ENCODE measurements around the gene TM9SF4. TPM values are rescaled to one million over a fixed set of nuclear protein-coding genes. Genes with fewer than 3 reads are reported as not detected.

Gene TM9SF4
- total RNA-seq, 2 experiments from 2014 or later, result 43.2 to 66.5 TPM

GRCh38 chr20:32072168-32072750 lies 37.3 kb upstream of the TM9SF4 start:
- Mint-ChIP-seq H3K36me3 (ENCODE audit: low read depth) (no peaks in the 10 kb centered on the region), H3K27me3 (peaks cover 13% of the 10 kb centered on the region), H3K9me3 (ENCODE audit: low read depth) (no peaks in the 10 kb centered on the region), H3K27ac (no peak overlapping the region), H3K4me1 (no peaks in the 10 kb centered on the region), H3K4me3 (no peak overlapping the region)
- DNase-seq (no peak), ATAC-seq (no peak)
- CTCF ChIA-PET, result interaction anchor here (0.7 to 1.4 kb wide), 3 partner anchors 17 to 258 kb away, joined by 3 to 5 read pairs (median 3); no protein-coding TSS in a partner anchor
- intact Hi-C loops (cut with DNase I, micrococcal nuclease), result no loop called here
- POLR2A ChIA-PET, result no interaction called here

- no peak overlapping the region for H3K4me3 Mint-ChIP-seq
- ATAC-seq (no peak), DNase-seq (no peak)
- POLR2A ChIA-PET, result no interaction called here
- no peaks in the 10 kb centered on the region for H3K36me3 Mint-ChIP-seq (ENCODE audit: low read depth)
- no peaks in the 10 kb centered on the region for H3K4me1 Mint-ChIP-seq
- CTCF ChIA-PET, result interaction anchor here (0.5 to 2.3 kb wide), 3 partner anchors 11 to 38 kb away, joined by 3 to 9 read pairs (median 6); no protein-coding TSS in a partner anchor
- no peaks in the 10 kb centered on the region for H3K9me3 Mint-ChIP-seq (ENCODE audit: low read depth)
- peaks cover 11% of the 10 kb centered on the region for H3K27me3 Mint-ChIP-seq
- intact Hi-C loops (cut with DNase I, micrococcal nuclease), result no loop called here
- H3K27ac Mint-ChIP-seq, result no peak overlapping the region
Measured at GRCh38 chr20:32075534-32075933, 34.0 kb upstream of the TM9SF4 start.

DNA sequence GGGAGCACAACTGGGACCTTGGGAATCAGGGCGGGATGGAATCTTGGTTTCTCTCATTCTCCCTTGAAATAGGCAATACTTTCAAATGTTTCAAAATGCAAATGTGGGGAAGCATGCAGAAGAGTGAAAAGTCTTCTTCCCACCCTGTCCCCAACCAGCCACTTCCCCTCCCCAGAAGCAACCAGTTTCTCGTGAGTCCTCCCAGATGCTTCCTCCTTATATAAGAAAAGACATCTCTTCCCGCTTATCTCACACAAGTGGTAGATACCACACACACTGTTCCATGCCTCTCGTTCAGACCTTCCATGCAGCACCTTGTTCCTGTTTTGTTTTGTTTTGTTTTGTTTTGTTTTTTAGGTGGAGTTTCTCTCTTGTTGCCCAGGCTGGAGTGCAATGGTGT lies 32.3 kb upstream of the TM9SF4 start:
- ATAC-seq, result no peak
- H3K4me1 Mint-ChIP-seq, result no peaks in the 10 kb centered on the region

DNA sequence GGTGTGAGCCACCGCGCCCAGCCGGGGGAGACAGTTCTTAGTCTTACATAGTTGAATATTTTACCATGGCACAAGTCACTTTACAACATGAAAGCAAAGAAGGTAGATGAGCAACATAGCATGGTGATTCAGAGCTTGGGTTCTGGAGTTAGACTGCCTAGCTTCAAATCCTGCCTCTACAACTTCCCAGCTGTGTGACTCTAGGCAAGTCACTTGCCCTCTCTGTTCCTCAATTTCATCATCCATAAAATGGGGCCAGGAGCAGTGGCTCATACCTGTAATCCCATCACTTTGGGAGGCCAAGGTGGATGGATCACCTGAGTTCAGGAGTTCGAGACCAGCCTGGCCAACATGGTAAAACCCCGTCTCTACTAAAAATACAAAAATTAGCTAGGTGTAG lies 31.2 kb upstream of the TM9SF4 start:
- no peaks in the 10 kb centered on the region for H3K4me1 Mint-ChIP-seq
- POLR2A ChIA-PET, result no interaction called here
- ATAC-seq (no peak), DNase-seq (no peak)
- intact Hi-C loops (cut with DNase I, micrococcal nuclease), result no loop called here
- no peak overlapping the region for H3K27ac Mint-ChIP-seq
- H3K9me3 Mint-ChIP-seq (ENCODE audit: low read depth), result no peaks in the 10 kb centered on the region
- peaks cover 11% of the 10 kb centered on the region for H3K27me3 Mint-ChIP-seq
- H3K36me3 Mint-ChIP-seq (ENCODE audit: low read depth), result no peaks in the 10 kb centered on the region
- H3K4me3 Mint-ChIP-seq, result no peak overlapping the region
- CTCF ChIA-PET, result interaction anchor here (0.8 kb wide), 1 partner anchor 13 kb away, joined by 3 read pairs; no protein-coding TSS in a partner anchor

More for the DNA sequence above, 32.3 kb upstream of the TM9SF4 start:
- no peaks in the 10 kb centered on the region for H3K9me3 Mint-ChIP-seq (ENCODE audit: low read depth)
- H3K36me3 Mint-ChIP-seq (ENCODE audit: low read depth), result no peaks in the 10 kb centered on the region
- peaks cover 11% of the 10 kb centered on the region for H3K27me3 Mint-ChIP-seq
- no peak overlapping the region for H3K27ac Mint-ChIP-seq
- CTCF ChIA-PET, result no interaction called here
- H3K4me3 Mint-ChIP-seq, result no peak overlapping the region
- no peak for DNase-seq
- POLR2A ChIA-PET, result no interaction called here
- intact Hi-C loops (cut with DNase I, micrococcal nuclease), result no loop called here

GRCh38 chr20:32078791-32079190 lies 30.7 kb upstream of the TM9SF4 start:
- Mint-ChIP-seq H3K27me3 (peaks cover 13% of the 10 kb centered on the region), H3K9me3 (ENCODE audit: low read depth) (no peaks in the 10 kb centered on the region), H3K36me3 (ENCODE audit: low read depth) (no peaks in the 10 kb centered on the region), H3K4me3 (no peak overlapping the region), H3K4me1 (no peaks in the 10 kb centered on the region), H3K27ac (no peak overlapping the region)
- intact Hi-C loops (cut with DNase I, micrococcal nuclease), result no loop called here
- CTCF ChIA-PET, result interaction anchor here (0.8 to 1.4 kb wide), 3 partner anchors 12 to 47 kb away, joined by 3 to 7 read pairs (median 3); no protein-coding TSS in a partner anchor
- ATAC-seq (no peak), DNase-seq (no peak)
- POLR2A ChIA-PET, result no interaction called here

DNA sequence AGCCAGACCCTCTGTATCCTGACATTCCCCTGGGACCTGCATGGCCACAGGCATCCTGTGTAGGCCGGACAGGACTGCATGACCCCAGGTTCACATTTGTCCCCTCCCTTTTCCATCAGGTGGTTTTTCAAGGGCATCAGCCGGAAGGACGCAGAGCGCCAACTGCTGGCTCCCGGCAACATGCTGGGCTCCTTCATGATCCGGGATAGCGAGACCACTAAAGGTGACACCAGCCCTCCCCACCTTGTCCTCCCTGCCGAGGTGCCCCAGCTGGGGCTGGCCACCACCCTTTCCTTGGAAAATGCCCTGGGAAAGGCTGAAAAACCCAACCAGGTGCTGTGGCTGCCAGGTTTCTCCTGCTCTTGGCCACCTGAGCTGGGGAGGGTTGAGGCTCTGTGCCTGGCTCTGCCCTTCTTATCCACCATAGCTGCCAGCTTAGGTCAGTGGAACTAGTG lies 29.8 kb upstream of the TM9SF4 start:
- Mint-ChIP-seq H3K4me1 (no peaks in the 10 kb centered on the region), H3K4me3 (no peak overlapping the region), H3K27me3 (peaks cover 13% of the 10 kb centered on the region), H3K36me3 (ENCODE audit: low read depth) (no peaks in the 10 kb centered on the region), H3K27ac (no peak overlapping the region), H3K9me3 (ENCODE audit: low read depth) (no peaks in the 10 kb centered on the region)
- ChIA-PET CTCF (interaction anchor here (0.6 to 1.4 kb wide), 4 partner anchors 12 to 233 kb away, joined by 3 to 7 read pairs (median 3); no protein-coding TSS in a partner anchor), POLR2A (no interaction called here)
- ATAC-seq, result no peak
- DNase-seq, result no peak
- intact Hi-C loops (cut with DNase I, micrococcal nuclease), result no loop called here

DNA sequence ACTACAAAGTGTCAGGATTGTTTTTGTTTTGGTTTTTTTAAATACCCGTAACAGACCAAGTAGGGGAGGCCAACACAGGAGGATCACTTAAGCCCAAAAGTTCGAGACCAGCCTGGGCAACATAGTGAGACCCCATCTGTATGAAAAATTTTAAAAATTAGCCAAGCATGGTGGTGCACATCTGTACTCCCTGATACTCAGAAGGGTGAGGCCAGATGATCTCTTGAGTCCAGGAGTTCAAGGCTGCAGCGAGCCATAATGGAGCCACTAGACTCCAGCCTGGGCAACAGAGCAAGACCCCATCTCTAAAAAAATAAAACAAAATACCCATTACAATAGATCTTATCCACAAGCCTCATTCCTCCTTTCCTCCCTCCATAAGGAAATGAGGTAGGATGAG lies 28.7 kb upstream of the TM9SF4 start:
- ATAC-seq (no peak), DNase-seq (no peak)
- Mint-ChIP-seq H3K9me3 (ENCODE audit: low read depth) (no peaks in the 10 kb centered on the region), H3K36me3 (ENCODE audit: low read depth) (no peaks in the 10 kb centered on the region), H3K27ac (no peak overlapping the region), H3K4me3 (no peak overlapping the region), H3K4me1 (no peaks in the 10 kb centered on the region), H3K27me3 (peaks cover 13% of the 10 kb centered on the region)
- ChIA-PET CTCF (interaction anchor here (0.6 to 1.1 kb wide), 3 partner anchors 49 to 228 kb away, joined by 3 to 4 read pairs (median 3); no protein-coding TSS in a partner anchor), POLR2A (no interaction called here)
- intact Hi-C loops (cut with DNase I, micrococcal nuclease), result no loop called here

DNA sequence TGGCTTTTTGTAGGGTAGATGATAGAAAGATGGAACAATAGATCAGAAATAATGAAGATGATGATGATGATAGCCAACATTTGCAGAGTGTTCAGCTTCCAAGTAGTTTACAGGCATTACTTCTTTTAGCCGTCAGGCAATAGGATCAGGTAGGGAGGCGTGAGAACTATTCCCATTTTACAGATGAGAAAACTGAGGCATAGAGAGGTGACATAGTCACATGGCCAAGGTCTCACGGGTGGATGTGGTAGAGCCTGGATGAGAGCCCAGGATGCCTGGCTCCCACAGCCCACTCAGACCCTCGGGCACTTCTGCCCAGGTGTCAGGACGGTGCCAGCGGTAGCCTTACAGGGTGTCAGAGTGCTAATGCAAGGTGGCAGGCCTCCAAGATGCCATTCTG lies 26.0 kb upstream of the TM9SF4 start:
- Mint-ChIP-seq H3K36me3 (ENCODE audit: low read depth) (no peaks in the 10 kb centered on the region), H3K27me3 (peaks cover 6% of the 10 kb centered on the region), H3K9me3 (ENCODE audit: low read depth) (no peaks in the 10 kb centered on the region), H3K4me3 (no peak overlapping the region), H3K4me1 (no peaks in the 10 kb centered on the region), H3K27ac (no peak overlapping the region)
- CTCF ChIA-PET, result interaction anchor here (1.0 kb wide), 1 partner anchor 41 kb away, joined by 5 read pairs; no protein-coding TSS in a partner anchor
- no peak for ATAC-seq
- POLR2A ChIA-PET, result no interaction called here
- no peak for DNase-seq
- intact Hi-C loops (cut with DNase I, micrococcal nuclease), result no loop called here

GRCh38 chr20:32087070-32087469 lies 22.4 kb upstream of the TM9SF4 start:
- H3K27ac Mint-ChIP-seq, result no peak overlapping the region
- H3K4me1 Mint-ChIP-seq, result peaks cover 2% of the 10 kb centered on the region
- ATAC-seq (no peak), DNase-seq (no peak)
- intact Hi-C loops (cut with DNase I, micrococcal nuclease), result no loop called here
- no peak overlapping the region for H3K4me3 Mint-ChIP-seq
- ChIA-PET CTCF (interaction anchor here (0.7 kb wide), 1 partner anchor 264 kb away, joined by 3 read pairs; no protein-coding TSS in a partner anchor), POLR2A (no interaction called here)
- no peaks in the 10 kb centered on the region for H3K36me3 Mint-ChIP-seq (ENCODE audit: low read depth)
- H3K27me3 Mint-ChIP-seq, result peaks cover 6% of the 10 kb centered on the region
- H3K9me3 Mint-ChIP-seq (ENCODE audit: low read depth), result no peaks in the 10 kb centered on the region

- DNase-seq (no peak), ATAC-seq (no peak)
- peaks cover 2% of the 10 kb centered on the region for H3K4me1 Mint-ChIP-seq
- no peak overlapping the region for H3K27ac Mint-ChIP-seq
- CTCF ChIA-PET, result interaction anchor here (1.0 to 5.1 kb wide), 5 partner anchors 17 to 360 kb away, joined by 3 to 32 read pairs (median 4); no protein-coding TSS in a partner anchor
- H3K9me3 Mint-ChIP-seq (ENCODE audit: low read depth), result no peaks in the 10 kb centered on the region
- peaks cover 12% of the 10 kb centered on the region for H3K27me3 Mint-ChIP-seq
- H3K36me3 Mint-ChIP-seq (ENCODE audit: low read depth), result no peaks in the 10 kb centered on the region
- intact Hi-C loops (cut with DNase I, micrococcal nuclease), result no loop called here
- no peak overlapping the region for H3K4me3 Mint-ChIP-seq
- POLR2A ChIA-PET, result no interaction called here
Measured at GRCh38 chr20:32088759-32089158, 20.8 kb upstream of the TM9SF4 start.

DNA sequence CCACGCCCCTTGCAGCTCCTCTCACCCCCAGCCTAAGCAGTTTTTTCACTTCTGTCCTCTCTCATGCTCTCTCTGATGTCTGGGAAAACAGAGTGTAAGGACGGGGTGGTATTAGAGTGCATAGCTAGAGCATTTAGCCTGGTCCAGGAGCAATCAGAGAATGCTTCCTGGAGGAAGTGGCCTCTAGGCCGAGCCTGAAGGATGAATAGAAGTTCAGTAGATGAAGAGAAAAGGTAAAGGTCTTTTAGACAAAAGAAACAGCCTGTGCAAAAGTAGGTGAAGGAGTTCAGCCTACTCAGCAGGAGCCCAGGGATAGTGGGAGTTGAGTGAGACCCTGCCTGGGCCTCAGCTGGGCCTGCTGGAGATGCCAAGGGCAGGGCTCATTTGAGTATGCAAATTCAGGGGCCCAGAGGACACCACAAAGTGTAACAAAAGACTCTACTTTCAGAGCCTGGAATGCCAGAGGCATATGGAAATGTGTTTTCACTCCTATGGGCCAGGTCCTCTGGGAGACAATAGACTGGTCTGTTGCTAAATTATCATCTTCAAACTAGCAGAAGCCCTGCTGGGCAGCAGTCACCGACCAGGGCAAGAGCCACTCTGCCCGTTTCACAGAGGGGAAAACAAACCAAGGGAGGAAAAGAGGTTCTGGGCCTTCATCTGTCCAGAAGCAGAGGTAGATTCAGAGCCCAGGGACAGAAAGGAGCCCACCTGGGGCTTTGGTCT lies 19.7 kb upstream of the TM9SF4 start:
- DNase-seq, result no peak
- ChIA-PET POLR2A (no interaction called here), CTCF (interaction anchor here (0.5 to 5.1 kb wide), 13 partner anchors 8 to 266 kb away, joined by 3 to 32 read pairs (median 5); no protein-coding TSS in a partner anchor)
- intact Hi-C loops (cut with DNase I, micrococcal nuclease), result no loop called here
- H3K36me3 Mint-ChIP-seq (ENCODE audit: low read depth), result no peaks in the 10 kb centered on the region
- H3K4me3 Mint-ChIP-seq, result no peak overlapping the region
- H3K9me3 Mint-ChIP-seq (ENCODE audit: low read depth), result no peaks in the 10 kb centered on the region
- H3K27ac Mint-ChIP-seq, result no peak overlapping the region
- no peak for ATAC-seq
- H3K4me1 Mint-ChIP-seq, result peaks cover 2% of the 10 kb centered on the region
- H3K27me3 Mint-ChIP-seq, result peaks cover 18% of the 10 kb centered on the region
